Neutrophil (primary cell): Measurements from ENCODE around the gene GRID2.

Experiments
- H3K27ac ChIP-seq: fragments of 200-600 bp; sonication (generic); 2 replicates; pipeline ENCODE4 v1.5.1; 2016; ENCODE audit warnings: mild to moderate bottlenecking, moderate library complexity
- H3K27me3 ChIP-seq: fragments of 200-600 bp; sonication (generic); 2 replicates; pipeline ENCODE4 v1.6.0; 2016; ENCODE audit warnings: mild to moderate bottlenecking
- H3K36me3 ChIP-seq: fragments of 200-600 bp; sonication (generic); 2 replicates; pipeline ENCODE4 v1.5.1; 2017
- H3K4me1 ChIP-seq, 2 experiments: fragments of 200-600 bp in 1 of 2; sonication (generic) in 1 of 2; 1 replicate in 1 of 2; 2 replicates in 1 of 2; pipeline versions ENCODE4 v1.5.1 to v1.6.1; 2013 to 2016; ENCODE audit warnings: low read depth in 1 of 2, low read length in 1 of 2, mild to moderate bottlenecking in 1 of 2, moderate library complexity in 1 of 2; ENCODE audit not compliant: control insufficient read depth in 1 of 2, insufficient read depth in 1 of 2
- H3K4me3 ChIP-seq, 2 experiments: fragments of 200-600 bp in 1 of 2; sonication (generic) in 1 of 2; 1 replicate in 1 of 2; 2 replicates in 1 of 2; pipeline ENCODE4 v1.5.1; 2013 to 2016; ENCODE audit warnings: low read depth in 1 of 2, low read length in 1 of 2, mild to moderate bottlenecking in 1 of 2, moderate library complexity in 1 of 2
- H3K9me3 ChIP-seq: fragments of 200-600 bp; sonication (generic); 2 replicates; pipeline ENCODE4 v1.5.1; 2016
- TF ChIP-seq, protein P1 (sequence below): fragments of 200-600 bp; sonication (generic); IDR thresholded peaks from 2 replicates; pipeline ENCODE4 v1.5.1; 2016; ENCODE audit warnings: antibody characterized with exemption

The GRID2 gene

DNA sequence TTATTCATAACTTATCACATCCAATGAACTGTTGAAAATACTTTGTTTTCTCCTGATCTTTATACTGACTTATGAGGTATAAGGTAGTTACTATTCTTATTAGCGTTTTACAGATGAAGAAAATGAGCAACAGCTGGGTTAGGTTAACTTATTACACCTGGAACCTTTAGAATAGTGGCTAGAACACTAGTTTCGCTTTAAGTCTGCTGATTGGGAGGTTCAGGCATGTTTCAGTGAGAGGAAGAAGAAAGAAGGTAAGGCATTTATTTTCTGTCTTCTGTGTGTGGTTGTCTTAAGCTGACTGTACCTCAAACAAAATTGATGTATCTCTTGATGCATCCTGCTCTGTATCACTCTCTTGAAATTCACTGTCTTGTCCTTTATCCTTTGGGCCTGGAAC lies 302.5 kb downstream of the GRID2 start:
- Histone ChIP-seq H3K27ac (no peak overlapping the region), H3K4me3 (no peak overlapping the region), H3K27me3 (no peaks in the 10 kb centered on the region), H3K4me1 (no peaks in the 10 kb centered on the region), H3K9me3 (no peaks in the 10 kb centered on the region), H3K36me3 (no peaks in the 10 kb centered on the region)
- TF ChIP-seq, protein P1, sequence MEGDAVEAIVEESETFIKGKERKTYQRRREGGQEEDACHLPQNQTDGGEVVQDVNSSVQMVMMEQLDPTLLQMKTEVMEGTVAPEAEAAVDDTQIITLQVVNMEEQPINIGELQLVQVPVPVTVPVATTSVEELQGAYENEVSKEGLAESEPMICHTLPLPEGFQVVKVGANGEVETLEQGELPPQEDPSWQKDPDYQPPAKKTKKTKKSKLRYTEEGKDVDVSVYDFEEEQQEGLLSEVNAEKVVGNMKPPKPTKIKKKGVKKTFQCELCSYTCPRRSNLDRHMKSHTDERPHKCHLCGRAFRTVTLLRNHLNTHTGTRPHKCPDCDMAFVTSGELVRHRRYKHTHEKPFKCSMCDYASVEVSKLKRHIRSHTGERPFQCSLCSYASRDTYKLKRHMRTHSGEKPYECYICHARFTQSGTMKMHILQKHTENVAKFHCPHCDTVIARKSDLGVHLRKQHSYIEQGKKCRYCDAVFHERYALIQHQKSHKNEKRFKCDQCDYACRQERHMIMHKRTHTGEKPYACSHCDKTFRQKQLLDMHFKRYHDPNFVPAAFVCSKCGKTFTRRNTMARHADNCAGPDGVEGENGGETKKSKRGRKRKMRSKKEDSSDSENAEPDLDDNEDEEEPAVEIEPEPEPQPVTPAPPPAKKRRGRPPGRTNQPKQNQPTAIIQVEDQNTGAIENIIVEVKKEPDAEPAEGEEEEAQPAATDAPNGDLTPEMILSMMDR, result no peak

DNA sequence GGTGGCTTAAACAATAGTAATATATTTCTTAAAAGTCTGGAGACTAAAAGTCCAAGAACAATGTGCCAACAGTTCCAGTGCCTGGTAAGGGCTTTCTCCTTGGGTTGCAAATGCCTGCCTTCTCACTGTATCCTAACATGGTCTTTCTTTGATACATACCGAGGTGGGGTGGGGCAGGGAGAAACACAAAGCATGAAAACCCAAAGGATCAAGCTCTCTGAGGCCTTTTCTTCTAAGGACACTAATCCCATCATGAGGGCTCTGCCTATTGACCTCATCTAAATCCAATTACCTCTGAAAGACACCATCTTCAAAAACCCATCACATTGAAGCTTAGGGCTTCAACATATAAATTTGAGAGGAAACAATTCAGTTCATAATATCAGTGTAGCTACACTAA lies 311.3 kb downstream of the GRID2 start:
- H3K9me3 ChIP-seq, result no peaks in the 10 kb centered on the region
- no peaks in the 10 kb centered on the region for H3K36me3 ChIP-seq
- no peak overlapping the region for H3K27ac ChIP-seq
- TF ChIP-seq, protein P1, result no peak
- H3K4me1 ChIP-seq, result no peaks in the 10 kb centered on the region
- no peak overlapping the region for H3K4me3 ChIP-seq
- no peaks in the 10 kb centered on the region for H3K27me3 ChIP-seq

DNA sequence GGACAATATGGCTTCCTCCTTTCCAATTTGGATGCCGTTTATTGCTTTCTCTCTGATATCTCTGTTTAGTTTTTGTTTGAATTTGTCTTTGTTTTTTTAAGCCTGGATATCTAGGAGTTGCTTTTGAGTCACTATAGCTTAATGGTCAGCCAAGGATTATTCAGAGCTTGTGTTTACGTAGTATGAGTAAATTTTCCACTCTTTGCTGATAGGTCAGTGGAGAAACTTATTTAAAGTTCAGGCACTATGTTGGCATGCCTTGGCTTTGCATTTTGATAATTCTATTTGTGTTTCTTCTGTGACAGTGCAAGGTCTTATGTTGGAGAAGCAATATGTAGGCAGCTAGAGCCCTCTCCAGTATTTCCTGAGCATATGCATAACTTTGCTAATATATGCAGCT lies 315.2 kb downstream of the GRID2 start:
- Histone ChIP-seq H3K36me3 (no peaks in the 10 kb centered on the region), H3K9me3 (no peaks in the 10 kb centered on the region)
- TF ChIP-seq, protein P1, result no peak

DNA sequence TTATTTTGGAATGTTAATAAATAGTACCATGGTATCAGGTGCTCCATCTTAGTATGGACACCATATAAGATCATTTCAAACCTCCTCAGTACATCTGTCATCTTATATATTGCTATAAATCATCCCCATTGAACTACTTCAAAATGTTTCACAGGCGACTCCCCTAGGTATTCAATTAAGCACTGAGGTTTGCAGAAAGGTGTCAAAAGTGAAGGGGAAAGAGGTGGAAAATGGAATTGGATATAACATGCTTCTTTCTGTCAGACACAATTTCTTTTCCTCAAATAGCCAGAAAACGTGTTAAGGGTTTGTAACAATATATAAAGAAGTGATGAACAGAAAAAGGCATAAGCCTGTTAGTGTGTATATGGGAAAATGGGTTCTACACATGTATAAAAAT lies 325.5 kb downstream of the GRID2 start:
- Histone ChIP-seq H3K27me3 (no peaks in the 10 kb centered on the region), H3K9me3 (no peaks in the 10 kb centered on the region), H3K4me1 (no peaks in the 10 kb centered on the region), H3K4me3 (no peak overlapping the region), H3K27ac (no peak overlapping the region), H3K36me3 (no peaks in the 10 kb centered on the region)
- TF ChIP-seq, protein P1, result no peak

More for the DNA sequence above, 315.2 kb downstream of the GRID2 start:
- no peak overlapping the region for H3K27ac ChIP-seq
- H3K4me3 ChIP-seq, result no peak overlapping the region
- no peaks in the 10 kb centered on the region for H3K27me3 ChIP-seq
- H3K4me1 ChIP-seq, result no peaks in the 10 kb centered on the region

DNA sequence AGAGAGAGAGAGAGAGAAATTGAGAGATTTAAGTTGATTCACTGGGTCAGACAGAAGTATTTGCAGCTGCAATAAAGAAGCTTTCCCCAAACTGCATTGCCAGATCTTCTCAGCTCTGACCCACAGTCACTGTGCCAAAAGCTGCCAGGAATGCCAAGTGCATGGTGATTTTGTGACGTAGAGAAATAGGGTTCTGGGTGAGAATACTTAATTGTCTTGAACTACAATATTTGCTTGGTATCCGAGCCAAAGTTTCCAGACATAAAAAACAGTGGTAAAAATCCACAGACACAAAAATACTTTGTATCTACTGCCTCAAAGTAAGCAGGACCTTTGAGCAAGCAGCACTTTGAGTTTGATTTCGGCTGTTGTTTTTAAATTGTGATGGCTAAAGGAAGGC lies 331.1 kb downstream of the GRID2 start:
- TF ChIP-seq, protein P1, result no peak
- Histone ChIP-seq H3K27ac (no peak overlapping the region), H3K36me3 (no peaks in the 10 kb centered on the region), H3K4me3 (no peak overlapping the region), H3K27me3 (no peaks in the 10 kb centered on the region), H3K4me1 (no peaks in the 10 kb centered on the region), H3K9me3 (no peaks in the 10 kb centered on the region)
